Mesothelial cell of epicardium (in vitro differentiated cells): Measurements from ENCODE around the gene CABLES2. TPM values are rescaled to one million over a fixed set of nuclear protein-coding genes. Genes with fewer than 3 reads are reported as not detected.

Experiments used
- DNase-seq, 2 experiments: peaks; one replicate each; pipeline ENCODE4 v3.0.0; 2021; ENCODE audit warnings: low spot score in 2 of 2; ENCODE audit not compliant: unreplicated experiment in 2 of 2
- H3K27ac Mint-ChIP-seq: 2 replicates; pipeline ENCODE4 v1.8.0; 2021; ENCODE audit warnings: mixed read lengths
- H3K27me3 Mint-ChIP-seq: 2 replicates; pipeline ENCODE4 v1.8.0; 2021; ENCODE audit warnings: low read depth, mixed read lengths
- H3K36me3 Mint-ChIP-seq: 2 replicates; pipeline ENCODE4 v1.8.0; 2021; ENCODE audit warnings: mixed read lengths
- H3K4me1 Mint-ChIP-seq: 2 replicates; pipeline ENCODE4 v1.8.0; 2021; ENCODE audit warnings: mixed read lengths
- H3K4me3 Mint-ChIP-seq: 2 replicates; pipeline ENCODE4 v1.8.0; 2021; ENCODE audit warnings: mild to moderate bottlenecking, moderate library complexity, mixed read lengths
- H3K9me3 Mint-ChIP-seq: 2 replicates; pipeline ENCODE4 v1.8.0; 2021; ENCODE audit warnings: mixed read lengths
- total RNA-seq: library from RNA; stranded (reverse); gene quantifications from 3 replicates; pipeline ENCODE4 v1.2.1, GENCODE V29; 2021
- TF ChIP-seq, protein P1 (sequence below): fragments of 200-600 bp; sonication (generic); IDR thresholded peaks from one replicate; pipeline ENCODE4 v1.5.0; 2021; ENCODE audit warnings: antibody characterized with exemption; ENCODE audit not compliant: unreplicated experiment

CABLES2 gene
- total RNA-seq, result 22.8 to 23.7 TPM (median 23.6 TPM) in 3 replicates

GRCh38 chr20:62407221-62407992 lies at the start of gene CABLES2:
Gene CABLES2 (minus strand): TSS chr20:62407285. CDS start chr20:62407276, 9 bp downstream.
- no peaks in the 10 kb centered on the region for H3K9me3 Mint-ChIP-seq
- TF ChIP-seq, protein P1, sequence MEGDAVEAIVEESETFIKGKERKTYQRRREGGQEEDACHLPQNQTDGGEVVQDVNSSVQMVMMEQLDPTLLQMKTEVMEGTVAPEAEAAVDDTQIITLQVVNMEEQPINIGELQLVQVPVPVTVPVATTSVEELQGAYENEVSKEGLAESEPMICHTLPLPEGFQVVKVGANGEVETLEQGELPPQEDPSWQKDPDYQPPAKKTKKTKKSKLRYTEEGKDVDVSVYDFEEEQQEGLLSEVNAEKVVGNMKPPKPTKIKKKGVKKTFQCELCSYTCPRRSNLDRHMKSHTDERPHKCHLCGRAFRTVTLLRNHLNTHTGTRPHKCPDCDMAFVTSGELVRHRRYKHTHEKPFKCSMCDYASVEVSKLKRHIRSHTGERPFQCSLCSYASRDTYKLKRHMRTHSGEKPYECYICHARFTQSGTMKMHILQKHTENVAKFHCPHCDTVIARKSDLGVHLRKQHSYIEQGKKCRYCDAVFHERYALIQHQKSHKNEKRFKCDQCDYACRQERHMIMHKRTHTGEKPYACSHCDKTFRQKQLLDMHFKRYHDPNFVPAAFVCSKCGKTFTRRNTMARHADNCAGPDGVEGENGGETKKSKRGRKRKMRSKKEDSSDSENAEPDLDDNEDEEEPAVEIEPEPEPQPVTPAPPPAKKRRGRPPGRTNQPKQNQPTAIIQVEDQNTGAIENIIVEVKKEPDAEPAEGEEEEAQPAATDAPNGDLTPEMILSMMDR, result peak; percentile 35
- no peaks in the 10 kb centered on the region for H3K27me3 Mint-ChIP-seq
- peak; percentile 90 to 92 for DNase-seq
- H3K4me3 Mint-ChIP-seq, result peak within 1 kb of the TSS; percentile 64
- peaks cover 1% of the 10 kb centered on the region for H3K36me3 Mint-ChIP-seq
- H3K4me1 Mint-ChIP-seq, result peaks cover 23% of the 10 kb centered on the region
- H3K27ac Mint-ChIP-seq, result peak within 1 kb of the TSS; percentile 30

DNA sequence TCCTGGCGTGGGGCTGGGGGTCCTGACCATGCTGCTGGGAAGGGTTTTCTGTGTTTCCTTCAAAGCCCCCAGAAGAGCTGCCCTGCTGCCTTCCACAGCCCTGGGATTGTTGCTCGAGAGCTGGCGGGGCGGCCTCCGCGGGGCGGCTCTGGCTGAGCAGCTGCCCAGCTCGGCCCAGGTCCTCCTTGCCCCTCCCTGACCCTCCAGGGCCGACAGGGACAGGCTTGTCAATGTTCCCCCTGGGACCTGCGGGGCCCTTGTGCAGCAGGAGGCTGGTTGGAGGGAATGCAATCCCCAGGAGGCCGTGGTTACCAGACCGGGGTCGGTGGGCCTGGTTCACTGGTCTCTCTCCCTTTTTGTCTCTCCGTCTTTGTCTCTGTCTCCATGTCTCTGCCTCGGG lies 48.8 kb upstream of the CABLES2 start:
- Mint-ChIP-seq H3K9me3 (no peaks in the 10 kb centered on the region), H3K27me3 (no peaks in the 10 kb centered on the region), H3K4me3 (no peak overlapping the region), H3K4me1 (peaks cover 55% of the 10 kb centered on the region), H3K36me3 (no peaks in the 10 kb centered on the region), H3K27ac (peak overlapping the region; percentile 93)
- no peak for DNase-seq
- TF ChIP-seq, protein P1, result no peak

DNA sequence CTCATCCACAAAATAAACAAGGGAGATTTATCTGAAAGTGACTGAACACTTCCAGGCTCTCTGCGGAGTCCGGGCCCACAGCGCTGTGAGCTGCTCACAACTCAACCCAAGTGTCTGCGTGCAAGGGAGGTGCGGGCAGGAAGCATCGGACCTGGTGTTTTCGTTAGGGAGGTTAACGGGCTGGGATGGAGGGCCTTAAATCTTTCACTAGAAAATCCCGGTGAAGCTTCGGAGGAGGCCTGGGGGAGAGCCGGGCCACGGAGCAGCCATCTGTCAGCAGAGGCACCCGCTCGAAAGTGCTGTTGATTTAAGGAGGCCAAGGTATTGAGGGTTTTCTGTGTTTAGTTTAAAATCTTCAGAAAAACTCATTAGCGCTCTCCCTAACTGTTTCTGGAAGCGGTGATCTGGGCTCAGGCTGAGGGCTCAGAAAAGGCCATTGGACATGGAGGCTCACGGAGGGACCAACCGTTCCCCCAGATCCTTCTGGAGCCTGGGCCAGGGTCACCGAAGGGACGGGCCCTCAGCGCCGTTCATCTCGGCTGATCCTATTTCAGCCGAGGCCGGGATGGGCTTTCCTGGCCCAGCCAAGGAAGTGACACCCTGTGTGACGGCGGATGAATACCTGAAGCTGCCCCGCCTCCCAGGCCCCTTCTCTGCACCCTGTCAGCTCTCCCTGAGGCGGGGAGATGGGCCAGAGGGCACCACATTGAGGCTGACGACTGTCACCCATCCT lies 48.0 kb upstream of the CABLES2 start:
- H3K27ac Mint-ChIP-seq, result peak overlapping the region; percentile 93
- H3K4me3 Mint-ChIP-seq, result peak overlapping the region; percentile 30
- no peak for DNase-seq
- TF ChIP-seq, protein P1, result no peak
- H3K27me3 Mint-ChIP-seq, result no peaks in the 10 kb centered on the region
- peaks cover 48% of the 10 kb centered on the region for H3K4me1 Mint-ChIP-seq
- no peaks in the 10 kb centered on the region for H3K9me3 Mint-ChIP-seq
- H3K36me3 Mint-ChIP-seq, result no peaks in the 10 kb centered on the region

GRCh38 chr20:62453186-62453808 lies 46.2 kb upstream of the CABLES2 start:
- H3K27me3 Mint-ChIP-seq, result peaks cover 2% of the 10 kb centered on the region
- H3K4me1 Mint-ChIP-seq, result peaks cover 38% of the 10 kb centered on the region
- H3K36me3 Mint-ChIP-seq, result no peaks in the 10 kb centered on the region
- TF ChIP-seq, protein P1, result no peak
- peak overlapping the region; percentile 12 for H3K27ac Mint-ChIP-seq
- no peak overlapping the region for H3K4me3 Mint-ChIP-seq
- no peak for DNase-seq
- H3K9me3 Mint-ChIP-seq, result no peaks in the 10 kb centered on the region

DNA sequence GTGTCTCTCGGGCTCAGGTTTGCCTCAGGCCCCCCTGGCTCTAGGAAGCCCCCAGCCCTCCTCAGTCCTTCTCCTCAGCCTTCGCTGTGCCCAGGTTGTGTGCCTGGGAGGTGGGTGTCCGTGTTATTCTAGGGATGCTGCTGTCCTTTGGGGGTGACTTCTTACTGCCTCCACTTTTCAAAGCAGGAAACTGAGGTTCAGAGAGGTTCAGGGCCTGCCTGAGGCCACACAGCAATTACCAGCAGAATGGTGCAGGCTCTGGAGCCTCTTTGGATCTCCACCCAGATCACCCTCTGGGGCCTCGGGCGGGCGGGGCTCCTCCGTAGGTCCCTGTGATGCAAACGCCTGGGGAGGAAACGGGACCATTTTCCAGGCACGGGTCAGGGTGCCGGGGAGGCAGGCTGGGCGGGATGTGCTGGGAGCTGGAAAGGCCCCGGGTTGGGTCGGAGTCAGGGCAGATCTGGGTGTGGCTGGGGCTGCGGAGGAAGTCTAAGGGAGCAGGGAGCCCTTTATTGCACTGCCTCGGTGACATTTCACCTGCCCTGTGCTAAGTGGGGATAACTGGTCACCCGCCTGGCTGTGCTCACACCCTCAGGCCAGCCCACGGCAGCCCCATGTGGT lies 45.5 kb upstream of the CABLES2 start:
- no peaks in the 10 kb centered on the region for H3K36me3 Mint-ChIP-seq
- no peak for DNase-seq

More for the DNA sequence above, 45.5 kb upstream of the CABLES2 start:
- peaks cover 32% of the 10 kb centered on the region for H3K4me1 Mint-ChIP-seq
- TF ChIP-seq, protein P1, result no peak
- H3K27ac Mint-ChIP-seq, result no peak overlapping the region
- no peaks in the 10 kb centered on the region for H3K9me3 Mint-ChIP-seq
- H3K27me3 Mint-ChIP-seq, result peaks cover 2% of the 10 kb centered on the region
- no peak overlapping the region for H3K4me3 Mint-ChIP-seq
